ENCODE measurements around the gene KIAA1191.

The KIAA1191 gene

DNA sequence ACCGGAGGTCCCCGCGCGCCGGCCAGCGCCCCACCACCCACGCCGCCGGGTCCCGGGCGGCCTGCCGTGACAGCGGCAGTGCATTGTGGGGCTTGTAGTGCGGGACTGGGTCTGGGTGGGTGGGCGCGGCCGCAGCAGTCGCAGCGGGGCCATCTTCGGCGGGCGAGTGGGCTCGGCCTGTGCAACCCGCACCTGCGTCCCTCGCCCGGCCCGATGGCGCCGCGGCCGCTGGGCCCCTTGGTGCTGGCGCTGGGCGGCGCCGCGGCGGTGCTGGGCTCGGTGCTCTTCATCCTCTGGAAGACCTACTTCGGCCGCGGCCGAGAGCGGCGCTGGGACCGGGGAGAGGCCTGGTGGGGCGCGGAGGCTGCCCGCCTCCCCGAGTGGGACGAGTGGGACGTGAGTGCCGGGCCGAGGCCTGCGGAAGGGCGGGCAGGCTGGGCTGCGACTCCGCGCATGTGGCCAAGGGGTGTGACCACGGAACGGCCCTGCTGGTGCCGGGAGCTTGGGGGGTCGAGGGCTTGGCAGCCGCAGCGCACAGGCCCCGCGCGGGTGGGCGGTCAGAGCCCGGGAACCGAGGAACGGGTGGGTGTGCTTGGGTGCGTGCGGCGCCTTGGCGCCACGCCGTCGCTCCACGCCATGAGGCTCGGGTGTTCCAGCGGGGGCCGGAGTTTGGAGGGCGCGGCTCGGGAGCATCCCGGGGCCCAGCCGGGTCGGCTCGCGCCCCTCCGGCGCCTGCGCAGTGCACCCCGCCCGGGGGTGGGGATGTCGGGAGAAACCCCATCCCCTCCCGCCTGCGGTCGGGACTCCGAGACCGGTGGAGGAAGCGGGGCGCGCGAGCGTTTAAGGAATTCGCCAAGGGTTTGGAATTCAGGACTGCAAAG lies 4.0 kb upstream of the KIAA1191 start, which contains the start of gene ARL10:
ARL10 (plus strand) TSS at position 137 of the 881 bp plus-strand sequence; CDS start at position 214, 77 bp downstream.
- peak within 1 kb of the TSS; percentile 62 for H3K4me3 ChIP-seq (replicated peaks; ENCODE audit: low read depth, low read length)
- TF ChIP-seq, protein P1, sequence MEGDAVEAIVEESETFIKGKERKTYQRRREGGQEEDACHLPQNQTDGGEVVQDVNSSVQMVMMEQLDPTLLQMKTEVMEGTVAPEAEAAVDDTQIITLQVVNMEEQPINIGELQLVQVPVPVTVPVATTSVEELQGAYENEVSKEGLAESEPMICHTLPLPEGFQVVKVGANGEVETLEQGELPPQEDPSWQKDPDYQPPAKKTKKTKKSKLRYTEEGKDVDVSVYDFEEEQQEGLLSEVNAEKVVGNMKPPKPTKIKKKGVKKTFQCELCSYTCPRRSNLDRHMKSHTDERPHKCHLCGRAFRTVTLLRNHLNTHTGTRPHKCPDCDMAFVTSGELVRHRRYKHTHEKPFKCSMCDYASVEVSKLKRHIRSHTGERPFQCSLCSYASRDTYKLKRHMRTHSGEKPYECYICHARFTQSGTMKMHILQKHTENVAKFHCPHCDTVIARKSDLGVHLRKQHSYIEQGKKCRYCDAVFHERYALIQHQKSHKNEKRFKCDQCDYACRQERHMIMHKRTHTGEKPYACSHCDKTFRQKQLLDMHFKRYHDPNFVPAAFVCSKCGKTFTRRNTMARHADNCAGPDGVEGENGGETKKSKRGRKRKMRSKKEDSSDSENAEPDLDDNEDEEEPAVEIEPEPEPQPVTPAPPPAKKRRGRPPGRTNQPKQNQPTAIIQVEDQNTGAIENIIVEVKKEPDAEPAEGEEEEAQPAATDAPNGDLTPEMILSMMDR (IDR thresholded peaks at IDR 0.05; ENCODE audit: low read length, missing control alignments): no peak
- DNase-seq (ENCODE audit: low read depth): peak; percentile 27

DNA sequence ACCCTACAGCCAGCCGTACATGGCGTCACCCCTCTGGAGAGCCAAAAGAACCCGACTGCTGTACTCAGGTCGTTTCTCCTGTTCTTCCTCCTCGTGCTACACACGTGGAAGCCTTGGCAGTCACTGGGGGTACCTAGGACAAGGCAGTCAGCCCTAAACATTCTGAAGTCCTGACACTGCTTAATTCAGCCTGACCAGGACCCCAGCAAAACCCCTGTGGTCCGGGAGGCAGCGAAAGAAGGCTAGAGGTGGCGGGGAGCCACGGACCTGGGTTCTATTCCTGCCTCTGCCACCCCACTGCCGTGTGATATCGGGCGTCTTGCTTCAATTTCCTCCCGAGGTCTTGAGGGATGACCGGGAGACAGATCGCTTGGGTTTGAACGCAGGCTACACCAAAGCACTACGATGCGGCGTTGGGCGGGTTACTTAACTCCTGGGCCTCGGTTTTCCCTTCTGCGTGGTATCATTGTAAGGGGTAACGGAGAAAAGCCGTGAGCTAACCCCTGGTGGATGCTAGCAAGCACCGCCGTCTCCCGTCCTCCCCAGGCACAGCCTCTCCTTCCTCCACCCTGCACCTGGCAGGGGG lies 3.3 kb upstream of the KIAA1191 start:
- H3K4me3 ChIP-seq (replicated peaks; ENCODE audit: low read depth, low read length): peak overlapping the region; percentile 62
- DNase-seq (ENCODE audit: low read depth): no peak
- TF ChIP-seq, protein P1 (IDR thresholded peaks at IDR 0.05; ENCODE audit: low read length, missing control alignments): no peak

DNA sequence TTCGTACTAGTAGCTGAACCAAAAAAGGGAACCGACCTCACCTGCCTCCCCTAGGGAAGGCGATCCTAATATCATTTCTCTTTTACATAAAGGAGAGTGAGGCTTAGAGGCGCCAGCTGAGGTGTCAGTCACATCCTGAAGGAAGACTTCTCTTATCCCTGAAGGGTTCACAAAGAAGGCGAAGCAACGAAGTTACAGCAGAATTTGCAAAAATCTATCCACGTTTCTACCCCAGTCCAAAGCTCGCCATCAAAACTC lies 598 bp upstream of the KIAA1191 start:
- H3K4me3 ChIP-seq (replicated peaks; ENCODE audit: low read depth, low read length): peak overlapping the region; percentile 97
- TF ChIP-seq, protein P1 (IDR thresholded peaks at IDR 0.05; ENCODE audit: low read length, missing control alignments): no peak
- no peak for DNase-seq (ENCODE audit: low read depth)

DNA sequence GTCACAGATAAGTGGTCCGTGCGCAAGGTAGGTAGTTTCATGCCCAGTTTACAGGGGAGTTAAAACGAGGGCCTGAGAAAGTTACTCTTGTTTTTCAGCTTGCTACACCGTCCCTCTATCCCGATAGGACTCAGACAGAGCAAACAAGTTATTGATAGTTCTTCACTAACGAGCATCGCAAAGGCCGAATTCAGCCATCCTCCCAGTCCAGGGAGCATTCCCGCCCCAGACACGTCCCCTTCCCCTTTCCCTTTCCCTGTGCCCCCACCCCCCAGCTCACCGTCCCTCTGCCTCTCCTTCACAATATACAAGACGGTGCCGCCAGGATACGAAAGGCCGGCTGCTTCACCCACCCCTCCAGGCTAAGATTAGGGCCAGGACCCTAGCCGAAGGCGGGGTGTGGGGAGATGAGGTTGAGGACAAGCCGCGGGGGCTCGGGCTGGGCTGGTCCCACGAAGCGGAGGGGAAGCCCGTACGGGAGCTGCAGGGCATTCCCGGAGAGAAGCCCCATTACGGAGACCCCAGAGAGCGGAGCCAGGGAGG lies 599 bp downstream of the KIAA1191 start:
- TF ChIP-seq, protein P1 (IDR thresholded peaks at IDR 0.05; ENCODE audit: low read length, missing control alignments): no peak
- H3K4me3 ChIP-seq (replicated peaks; ENCODE audit: low read depth, low read length): peak overlapping the region; percentile 97
- DNase-seq (ENCODE audit: low read depth): peak; percentile 13

DNA sequence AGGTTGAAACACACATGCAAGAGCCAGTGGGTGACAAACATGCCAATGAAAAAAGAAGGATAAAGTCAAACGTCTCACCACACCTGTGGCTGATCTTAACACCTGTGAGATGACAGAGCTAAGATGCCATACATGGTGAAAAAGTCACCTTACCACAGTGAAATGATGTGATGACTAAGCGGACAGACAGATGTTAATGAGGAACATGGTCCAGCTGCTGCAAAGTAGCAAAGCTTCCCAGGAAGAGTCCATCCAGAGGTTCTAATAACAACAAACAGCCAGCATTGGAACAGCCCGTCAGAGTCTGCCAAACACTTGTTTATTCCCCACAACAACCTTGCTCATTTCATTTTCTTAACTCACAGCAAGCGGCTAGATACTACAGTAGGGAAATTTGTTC lies 1.9 kb downstream of the KIAA1191 start:
- DNase-seq (ENCODE audit: low read depth): no peak
- TF ChIP-seq, protein P1 (IDR thresholded peaks at IDR 0.05; ENCODE audit: low read length, missing control alignments): no peak
- H3K4me3 ChIP-seq (replicated peaks; ENCODE audit: low read depth, low read length): no peak overlapping the region

DNA sequence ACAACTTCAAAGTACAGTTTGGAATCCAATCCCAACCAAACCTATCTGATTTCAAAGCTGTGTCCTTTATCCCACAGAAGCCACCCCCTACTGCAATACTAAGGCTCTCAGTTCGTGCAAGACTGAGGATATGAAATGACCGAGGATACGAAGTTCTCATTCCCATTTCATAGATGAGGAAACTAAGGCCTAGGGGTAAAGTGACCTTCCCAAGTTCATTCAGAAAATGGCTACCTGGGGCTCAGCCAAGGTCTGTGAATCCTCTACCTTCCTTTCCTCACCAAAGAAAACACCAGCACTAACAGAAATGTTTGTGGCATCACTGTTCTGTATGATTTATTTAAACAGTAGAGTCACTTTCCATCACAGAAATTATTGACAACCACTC lies 5.4 kb downstream of the KIAA1191 start:
- H3K4me3 ChIP-seq (replicated peaks; ENCODE audit: low read depth, low read length): no peak overlapping the region
- TF ChIP-seq, protein P1 (IDR thresholded peaks at IDR 0.05; ENCODE audit: low read length, missing control alignments): no peak
- DNase-seq (ENCODE audit: low read depth): no peak

All from fibroblast of pulmonary artery (primary cell).